Activated naive CD4-positive, alpha-beta T cell treated with anti-CD3 and anti-CD28 coated beads for 36 hours (primary cell): ENCODE data around the gene NCOA1. TPM values are rescaled to one million over a fixed set of nuclear protein-coding genes. Genes with fewer than 3 reads are reported as not detected.

Source experiments
- CTCF ChIA-PET: fragments of 350-600 bp; sonication (Branson Sonifier 250); formaldehyde crosslinking; loops from one replicate; lab custom pipeline; 2021; ENCODE audit warnings: antibody characterized with exemption; lab: Charles Lee
- DNase-seq: peaks from one replicate; pipeline ENCODE4 v3.0.0-alpha.2; 2020
- H3K27ac Mint-ChIP-seq: one replicate; pipeline ENCODE4 v1.8.0; 2021; ENCODE audit warnings: mild to moderate bottlenecking, mixed read lengths
- H3K27me3 Mint-ChIP-seq: one replicate; pipeline ENCODE4 v1.8.0; 2021; ENCODE audit warnings: low read depth, mixed read lengths
- H3K36me3 Mint-ChIP-seq: one replicate; pipeline ENCODE4 v1.8.0; 2021; ENCODE audit warnings: low read depth, mixed read lengths
- H3K4me1 Mint-ChIP-seq: one replicate; pipeline ENCODE4 v1.8.0; 2021; ENCODE audit warnings: low read depth, mixed read lengths
- H3K4me3 Mint-ChIP-seq: one replicate; pipeline ENCODE4 v1.8.0; 2021; ENCODE audit warnings: mild to moderate bottlenecking, moderate library complexity, mixed read lengths
- H3K9me3 Mint-ChIP-seq: one replicate; pipeline ENCODE4 v1.8.0; 2021; ENCODE audit warnings: mixed read lengths
- intact Hi-C: fragments of 100-400 bp; cut with micrococcal nuclease; formaldehyde crosslinking; loops from one replicate; pipeline ENCODE4 v1.15.1; 2023
- total RNA-seq, 2 experiments: library from RNA; stranded (reverse); gene quantifications; one replicate each; pipeline ENCODE4 v1.2.3, GENCODE V29; 2021

The NCOA1 gene
- total RNA-seq, 2 experiments from 2014 or later = 14.0 to 15.4 TPM

DNA sequence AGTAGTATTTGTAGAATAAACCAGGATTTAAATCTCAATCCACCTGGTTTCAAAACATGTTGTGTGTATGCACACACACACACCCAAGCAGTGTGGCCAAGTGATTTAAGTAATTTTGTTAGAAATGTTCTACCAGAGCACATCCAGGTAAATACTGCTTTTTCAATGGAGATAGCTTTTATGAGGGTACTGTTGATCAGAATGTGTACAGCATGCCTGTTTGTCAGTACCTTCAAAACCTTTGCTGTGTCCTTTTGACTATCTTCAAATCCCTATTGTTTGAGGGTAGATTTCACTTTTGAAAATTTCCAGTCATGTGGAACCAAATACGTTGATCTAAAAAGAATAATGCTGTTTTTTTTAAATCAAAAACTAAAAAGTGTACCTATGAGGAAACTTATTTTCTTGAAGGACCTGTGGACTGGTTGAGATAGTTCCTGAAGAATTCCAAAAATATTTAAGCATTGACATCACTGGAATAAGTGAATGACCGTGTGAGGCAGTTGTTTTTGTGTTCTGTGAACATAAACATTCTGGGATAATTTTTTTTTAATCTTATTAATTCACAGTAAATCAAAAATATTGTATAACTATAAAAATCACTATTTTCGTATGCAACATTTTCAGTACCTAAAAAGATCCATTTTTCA is 231.2 kb downstream of the NCOA1 start:
- H3K36me3 Mint-ChIP-seq = peaks cover 7% of the 10 kb centered on the region
- H3K27ac Mint-ChIP-seq = no peak overlapping the region
- intact Hi-C loops = no loop called here
- H3K27me3 Mint-ChIP-seq = no peaks in the 10 kb centered on the region
- H3K9me3 Mint-ChIP-seq = no peaks in the 10 kb centered on the region
- CTCF ChIA-PET = no interaction called here
- H3K4me1 Mint-ChIP-seq = peaks cover 8% of the 10 kb centered on the region
- DNase-seq = no peak
- no peak overlapping the region for H3K4me3 Mint-ChIP-seq

DNA sequence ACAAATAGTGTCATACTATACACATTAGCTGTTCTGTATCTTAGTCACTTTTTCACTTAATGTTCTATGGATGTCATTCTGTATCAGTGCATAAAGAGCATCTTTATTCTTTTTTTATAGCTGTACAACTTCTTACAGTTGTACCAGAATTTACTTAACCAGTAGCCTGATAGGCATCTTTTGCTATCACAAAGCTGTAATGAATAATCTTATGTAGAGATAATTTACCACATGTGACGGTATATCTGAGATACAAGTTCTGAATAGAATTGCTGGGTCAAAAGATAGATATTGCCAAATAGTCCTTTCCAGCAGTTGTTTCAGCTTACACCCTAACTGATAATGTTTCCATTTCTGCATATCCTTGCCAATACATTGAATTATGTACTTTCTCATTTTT is 232.1 kb downstream of the NCOA1 start:
- Mint-ChIP-seq H3K27ac (no peak overlapping the region), H3K27me3 (no peaks in the 10 kb centered on the region), H3K36me3 (peaks cover 3% of the 10 kb centered on the region), H3K4me3 (no peak overlapping the region), H3K4me1 (peaks cover 8% of the 10 kb centered on the region), H3K9me3 (no peaks in the 10 kb centered on the region)
- DNase-seq = no peak
- CTCF ChIA-PET = interaction anchor here (0.6 kb wide), 1 partner anchor 44 kb away, joined by 3 read pairs; no protein-coding TSS in a partner anchor
- intact Hi-C loops = no loop called here

DNA sequence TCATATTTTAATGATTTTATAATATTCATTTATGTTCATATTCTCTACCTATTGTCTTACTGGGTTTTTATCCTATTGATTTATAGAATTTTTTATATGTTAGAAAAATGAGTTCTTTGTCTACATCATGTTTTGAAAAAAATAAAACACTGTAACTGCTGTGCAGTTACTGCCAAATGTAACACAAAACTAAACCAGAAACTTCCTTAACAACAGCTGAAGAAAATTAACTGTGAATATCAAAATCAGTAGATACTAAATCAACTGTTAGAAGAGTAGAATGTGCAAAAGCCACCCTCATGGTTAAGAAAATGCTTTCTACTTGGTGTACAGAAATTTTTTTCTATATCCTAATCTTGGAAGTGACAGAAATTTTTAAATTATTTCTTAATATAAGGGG is 232.6 kb downstream of the NCOA1 start:
- peaks cover 4% of the 10 kb centered on the region for H3K36me3 Mint-ChIP-seq
- CTCF ChIA-PET = no interaction called here
- no peak overlapping the region for H3K27ac Mint-ChIP-seq
- H3K9me3 Mint-ChIP-seq = no peaks in the 10 kb centered on the region
- intact Hi-C loops = no loop called here
- DNase-seq = no peak
- peaks cover 8% of the 10 kb centered on the region for H3K4me1 Mint-ChIP-seq
- no peak overlapping the region for H3K4me3 Mint-ChIP-seq
- H3K27me3 Mint-ChIP-seq = no peaks in the 10 kb centered on the region

DNA sequence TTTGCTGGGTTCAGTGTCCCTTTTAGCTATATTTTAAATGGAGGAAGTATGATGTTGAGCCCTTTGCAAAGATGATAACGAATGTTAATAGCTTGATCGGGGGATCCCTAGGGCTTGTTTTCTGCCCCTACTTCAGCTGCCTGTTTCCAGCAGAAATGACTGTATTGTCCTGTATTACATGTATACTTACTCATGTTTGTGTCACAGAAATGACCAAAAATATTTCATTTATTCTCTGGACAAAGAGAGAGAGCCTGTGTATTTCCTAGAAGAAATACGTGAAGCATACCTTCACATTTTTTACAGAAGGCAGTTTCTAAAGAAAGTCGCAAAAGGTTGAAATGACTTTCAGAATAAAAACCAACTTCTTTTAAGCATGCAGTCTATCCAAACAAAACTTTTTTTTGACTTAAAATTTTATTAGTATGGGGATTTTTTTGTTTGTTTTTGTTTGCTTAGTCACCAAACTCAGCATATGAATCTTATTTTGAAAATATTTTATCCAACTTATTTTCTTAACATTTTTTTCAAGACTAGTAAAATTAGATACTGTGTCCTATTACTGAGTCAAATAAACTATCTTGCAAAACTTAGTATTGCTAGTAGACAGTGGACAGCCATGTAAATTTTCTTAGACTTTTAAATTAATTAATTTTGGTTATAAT is 233.2 kb downstream of the NCOA1 start:
- Mint-ChIP-seq H3K9me3 (no peaks in the 10 kb centered on the region), H3K27me3 (no peaks in the 10 kb centered on the region), H3K4me1 (peaks cover 8% of the 10 kb centered on the region), H3K27ac (no peak overlapping the region), H3K4me3 (no peak overlapping the region), H3K36me3 (peaks cover 6% of the 10 kb centered on the region)
- intact Hi-C loops = no loop called here
- CTCF ChIA-PET = interaction anchor here (1.0 kb wide), 1 partner anchor 16 kb away, joined by 3 read pairs; no protein-coding TSS in a partner anchor
- DNase-seq = no peak

DNA sequence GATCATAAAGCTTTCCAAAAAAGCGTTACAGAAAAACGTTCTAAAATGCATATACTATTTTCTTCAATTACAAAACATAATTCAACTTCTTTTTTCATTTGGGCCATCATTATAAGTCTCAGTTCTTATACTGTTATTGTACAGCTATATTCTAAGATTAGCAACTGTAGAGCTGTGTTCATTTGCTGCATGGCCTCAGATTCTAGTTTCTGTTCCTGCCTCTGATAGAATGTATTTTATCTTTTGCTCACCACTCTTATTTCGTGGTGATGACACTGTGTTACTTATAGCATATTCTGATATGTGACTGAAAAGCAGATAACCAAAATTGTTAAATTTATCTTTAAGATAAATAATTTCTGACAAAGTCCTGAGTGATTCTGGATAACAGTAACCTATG is 234.9 kb downstream of the NCOA1 start:
- Mint-ChIP-seq H3K4me3 (no peak overlapping the region), H3K27me3 (no peaks in the 10 kb centered on the region), H3K4me1 (peaks cover 8% of the 10 kb centered on the region), H3K27ac (no peak overlapping the region), H3K9me3 (no peaks in the 10 kb centered on the region), H3K36me3 (peaks cover 7% of the 10 kb centered on the region)
- CTCF ChIA-PET = interaction anchor here (0.5 kb wide), 1 partner anchor 212 kb away, joined by 6 read pairs; no protein-coding TSS in a partner anchor
- DNase-seq = no peak
- intact Hi-C loops = no loop called here

DNA sequence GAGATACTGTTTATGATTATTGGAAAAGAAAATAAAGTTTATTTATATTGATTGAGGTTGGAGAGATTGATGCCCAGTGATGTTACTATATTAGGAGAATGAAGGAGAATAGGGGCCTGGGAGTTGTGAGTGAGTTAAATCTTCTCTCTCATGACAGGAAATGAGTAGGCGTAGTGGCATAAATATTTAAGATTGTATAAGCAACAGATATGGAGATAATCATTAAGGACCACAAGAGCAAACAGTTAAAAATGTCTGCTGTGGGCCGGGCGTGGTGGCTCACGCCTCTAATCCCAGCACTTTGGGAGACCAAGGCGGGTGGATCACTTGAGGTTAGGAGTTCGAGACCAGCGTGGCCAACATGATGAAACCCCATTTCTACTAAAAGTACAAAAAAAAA is 239.4 kb downstream of the NCOA1 start:
- CTCF ChIA-PET = no interaction called here
- no peaks in the 10 kb centered on the region for H3K4me1 Mint-ChIP-seq
- H3K27me3 Mint-ChIP-seq = no peaks in the 10 kb centered on the region
- peaks cover 5% of the 10 kb centered on the region for H3K36me3 Mint-ChIP-seq
- no peak for DNase-seq
- no peak overlapping the region for H3K27ac Mint-ChIP-seq
- H3K9me3 Mint-ChIP-seq = no peaks in the 10 kb centered on the region
- intact Hi-C loops = no loop called here
- no peak overlapping the region for H3K4me3 Mint-ChIP-seq

DNA sequence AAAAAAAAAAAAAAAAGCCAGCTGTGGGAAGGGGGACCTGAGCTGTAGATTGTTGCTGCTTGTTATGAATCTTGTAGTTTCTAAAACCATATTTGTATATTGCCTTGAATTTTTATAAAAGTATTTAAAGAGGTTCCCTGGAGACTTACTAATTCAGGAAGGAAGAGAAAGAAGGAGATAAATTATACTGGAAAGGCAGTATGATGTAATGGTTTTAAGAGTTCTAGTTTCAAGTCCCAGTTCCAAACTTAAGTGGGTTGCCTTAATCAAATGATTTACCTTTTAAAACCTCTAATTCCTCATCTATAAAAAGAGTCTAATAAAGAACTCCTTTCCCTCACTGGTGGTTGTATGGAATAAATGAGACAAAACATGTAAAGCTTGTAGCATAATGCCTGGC is 240.0 kb downstream of the NCOA1 start:
- Mint-ChIP-seq H3K27ac (no peak overlapping the region), H3K36me3 (peaks cover 5% of the 10 kb centered on the region), H3K9me3 (no peaks in the 10 kb centered on the region), H3K27me3 (no peaks in the 10 kb centered on the region), H3K4me1 (no peaks in the 10 kb centered on the region), H3K4me3 (no peak overlapping the region)
- CTCF ChIA-PET = no interaction called here
- intact Hi-C loops = no loop called here
- no peak for DNase-seq

DNA sequence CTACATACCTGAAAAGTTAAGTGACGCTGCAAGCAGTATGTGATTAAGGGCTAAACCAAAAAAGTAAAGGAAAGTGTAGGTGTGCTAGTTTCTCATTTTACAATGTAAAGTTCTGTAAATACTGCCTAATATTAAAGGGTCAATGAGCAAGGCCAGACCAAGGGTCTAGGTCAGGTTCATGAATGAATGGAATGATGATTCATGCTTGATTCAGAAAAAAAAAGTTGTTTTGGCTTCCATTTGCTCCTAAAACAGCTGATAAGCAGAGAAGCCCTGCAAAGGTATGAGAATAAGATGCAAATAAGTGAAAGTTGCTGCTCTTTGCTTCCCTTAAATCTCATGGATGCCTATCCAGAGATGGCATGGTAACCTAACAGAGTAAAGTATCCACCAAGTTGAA is 240.9 kb downstream of the NCOA1 start:
- CTCF ChIA-PET = no interaction called here
- H3K36me3 Mint-ChIP-seq = peaks cover 5% of the 10 kb centered on the region
- H3K4me1 Mint-ChIP-seq = no peaks in the 10 kb centered on the region
- no peaks in the 10 kb centered on the region for H3K9me3 Mint-ChIP-seq
- intact Hi-C loops = no loop called here
- H3K4me3 Mint-ChIP-seq = no peak overlapping the region
- H3K27ac Mint-ChIP-seq = no peak overlapping the region
- H3K27me3 Mint-ChIP-seq = no peaks in the 10 kb centered on the region
- no peak for DNase-seq

DNA sequence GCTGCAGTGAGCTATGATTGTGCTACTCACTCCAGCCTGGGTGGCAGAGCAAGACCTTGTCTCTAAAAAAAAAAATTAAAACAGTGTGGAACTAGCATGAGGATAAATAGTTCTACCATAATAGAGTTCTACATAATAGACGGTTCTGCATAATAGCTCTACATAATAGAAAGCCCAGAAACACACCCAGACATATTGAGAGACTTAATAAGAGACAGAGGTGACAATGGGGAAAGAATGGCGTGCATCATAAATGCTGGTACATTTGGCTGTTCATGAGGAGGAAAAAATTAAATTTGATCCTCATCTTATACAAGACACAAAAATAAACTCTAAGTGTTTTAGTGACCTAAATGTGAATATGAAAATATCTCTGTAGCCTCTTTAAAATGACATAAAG is 243.7 kb downstream of the NCOA1 start:
- no peaks in the 10 kb centered on the region for H3K9me3 Mint-ChIP-seq

DNA sequence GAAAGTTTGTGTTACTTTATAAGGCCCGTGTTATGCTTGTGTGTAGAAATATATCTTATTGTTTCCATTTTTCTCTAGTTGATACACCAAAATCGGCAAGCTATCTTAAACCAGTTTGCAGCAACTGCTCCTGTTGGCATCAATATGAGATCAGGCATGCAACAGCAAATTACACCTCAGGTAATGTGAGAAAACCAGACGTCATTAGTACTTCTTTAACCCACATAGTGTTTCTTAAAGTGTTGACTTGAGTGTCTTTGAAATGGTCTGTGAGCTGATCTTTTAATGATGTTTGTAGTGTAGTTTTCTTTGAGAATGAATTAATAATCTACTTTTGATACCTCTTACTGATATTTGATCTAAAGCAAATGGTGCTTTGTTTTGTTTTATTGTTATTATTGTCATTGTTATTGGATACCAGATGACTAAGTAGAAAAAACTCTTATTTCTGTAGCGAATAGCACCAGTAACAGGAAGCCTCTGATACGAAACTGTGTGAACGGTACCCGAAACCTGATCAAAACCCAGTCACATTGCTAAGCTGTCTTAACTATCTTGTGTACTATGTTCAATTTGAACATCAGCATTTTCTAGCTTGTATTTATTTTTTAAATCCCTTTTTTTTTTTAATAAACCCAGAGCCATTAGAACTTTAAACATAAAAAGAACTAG is 248.4 kb downstream of the NCOA1 start:
- Mint-ChIP-seq H3K27me3 (no peaks in the 10 kb centered on the region), H3K27ac (no peak overlapping the region), H3K4me1 (peaks cover 13% of the 10 kb centered on the region), H3K9me3 (no peaks in the 10 kb centered on the region), H3K36me3 (peaks cover 8% of the 10 kb centered on the region), H3K4me3 (no peak overlapping the region)
- CTCF ChIA-PET = interaction anchor here (0.6 to 1.2 kb wide), 2 partner anchors 36 to 317 kb away, joined by 3 read pairs; no protein-coding TSS in a partner anchor
- DNase-seq = no peak
- intact Hi-C loops = no loop called here

More for the DNA sequence above, 243.7 kb downstream of the NCOA1 start:
- H3K27ac Mint-ChIP-seq = no peak overlapping the region
- H3K4me1 Mint-ChIP-seq = no peaks in the 10 kb centered on the region
- intact Hi-C loops = no loop called here
- no peaks in the 10 kb centered on the region for H3K36me3 Mint-ChIP-seq
- DNase-seq = no peak
- CTCF ChIA-PET = interaction anchor here (0.6 kb wide), 1 partner anchor 91 kb away, joined by 3 read pairs; no protein-coding TSS in a partner anchor
- H3K4me3 Mint-ChIP-seq = no peak overlapping the region
- no peaks in the 10 kb centered on the region for H3K27me3 Mint-ChIP-seq

DNA sequence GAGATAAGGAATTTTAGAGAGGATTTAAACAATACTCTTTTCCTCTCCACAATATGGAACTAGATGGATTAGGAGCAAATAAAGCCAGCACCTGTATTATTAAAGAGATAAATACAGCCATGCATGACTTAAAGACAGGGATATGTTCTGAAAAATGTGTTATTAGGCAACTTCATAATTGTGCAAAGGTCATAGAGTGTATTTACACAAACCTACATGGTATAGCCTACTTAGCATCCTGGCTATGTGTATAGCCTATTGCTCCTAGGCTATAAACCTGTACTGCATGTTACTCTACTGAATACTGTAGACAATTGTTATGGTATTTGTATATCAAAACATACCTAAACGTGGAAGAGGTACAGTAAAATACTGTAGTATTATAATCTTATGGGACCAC is 249.1 kb downstream of the NCOA1 start:
- peaks cover 13% of the 10 kb centered on the region for H3K4me1 Mint-ChIP-seq
- H3K9me3 Mint-ChIP-seq = no peaks in the 10 kb centered on the region
- H3K27ac Mint-ChIP-seq = no peak overlapping the region
- DNase-seq = no peak
- H3K4me3 Mint-ChIP-seq = no peak overlapping the region
- peaks cover 8% of the 10 kb centered on the region for H3K36me3 Mint-ChIP-seq
- H3K27me3 Mint-ChIP-seq = no peaks in the 10 kb centered on the region
- CTCF ChIA-PET = interaction anchor here (0.6 to 1.2 kb wide), 2 partner anchors 79 to 318 kb away, joined by 3 read pairs; no protein-coding TSS in a partner anchor
- intact Hi-C loops = no loop called here

DNA sequence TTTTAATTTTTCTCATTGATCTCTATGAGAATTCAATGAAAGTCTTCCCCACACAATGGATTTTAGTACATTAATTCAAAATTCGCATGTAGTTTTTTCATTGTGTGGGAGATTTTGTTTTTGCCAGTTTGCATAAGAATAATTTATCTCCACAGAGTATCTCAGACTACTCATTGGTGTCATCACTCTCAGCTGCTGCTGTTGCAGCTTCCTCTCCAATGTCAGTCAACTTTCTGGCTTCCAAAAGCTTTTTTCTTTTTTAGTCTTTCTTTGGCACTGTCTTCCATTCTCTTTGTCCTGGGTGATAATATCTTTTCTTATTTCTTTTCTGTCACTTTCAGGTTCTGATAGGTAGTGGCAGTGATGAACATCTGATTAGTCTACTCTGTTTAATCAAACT is 251.7 kb downstream of the NCOA1 start:
- intact Hi-C loops = no loop called here
- no peak overlapping the region for H3K4me3 Mint-ChIP-seq
- no peaks in the 10 kb centered on the region for H3K9me3 Mint-ChIP-seq
- peaks cover 8% of the 10 kb centered on the region for H3K36me3 Mint-ChIP-seq
- DNase-seq = no peak
- no peak overlapping the region for H3K27ac Mint-ChIP-seq
- CTCF ChIA-PET = no interaction called here
- no peaks in the 10 kb centered on the region for H3K27me3 Mint-ChIP-seq
- peaks cover 13% of the 10 kb centered on the region for H3K4me1 Mint-ChIP-seq
